Activated CD4-positive, alpha-beta T cell treated with anti-CD3 and anti-CD28 coated beads, Interleukin-2, amount 10 ng/mL, durations not matched to agents 24 days and 14 days (primary cell): ENCODE measurements around the gene HHIP. TPM values are rescaled to one million over a fixed set of nuclear protein-coding genes. Genes with fewer than 3 reads are reported as not detected.
"Not testable (repeated sequence)": the region's sequence is repeated elsewhere in the genome, so short reads cannot be mapped to it uniquely, and the experiment has no call there.

ENCODE experiments used
- DNase-seq: peaks from one replicate; pipeline ENCODE4 v3.0.0; 2022
- H3K27ac Mint-ChIP-seq: one replicate; pipeline ENCODE4 v1.8.0; 2022; ENCODE audit warnings: mild to moderate bottlenecking, mixed read lengths
- H3K27me3 Mint-ChIP-seq: one replicate; pipeline ENCODE4 v1.8.0; 2022; ENCODE audit warnings: mixed read lengths
- H3K36me3 Mint-ChIP-seq: one replicate; pipeline ENCODE4 v1.8.0; 2022; ENCODE audit warnings: low read depth, mild to moderate bottlenecking, mixed read lengths
- H3K4me1 Mint-ChIP-seq: one replicate; pipeline ENCODE4 v1.8.0; 2021; ENCODE audit warnings: mixed read lengths
- H3K4me3 Mint-ChIP-seq: one replicate; pipeline ENCODE4 v1.8.0; 2022; ENCODE audit warnings: mild to moderate bottlenecking, moderate library complexity, mixed read lengths
- H3K9me3 Mint-ChIP-seq: one replicate; pipeline ENCODE4 v1.8.0; 2021; ENCODE audit warnings: mixed read lengths
- intact Hi-C: fragments of 100-400 bp; cut with micrococcal nuclease; formaldehyde crosslinking; loops from one replicate; pipeline ENCODE4 v1.15.1; 2023
- total RNA-seq: library from RNA; stranded (reverse); gene quantifications from 2 replicates; pipeline ENCODE4 v1.2.3, GENCODE V29; 2022

The HHIP gene
- total RNA-seq, 1 donor from 2014 or later, result not detected

GRCh38 chr4:144782345-144782744, 136.4 kb downstream of the HHIP start:
- no peaks in the 10 kb centered on the region for H3K9me3 Mint-ChIP-seq
- DNase-seq, result no peak
- intact Hi-C loops, result no loop called here
- no peak overlapping the region for H3K27ac Mint-ChIP-seq
- H3K4me3 Mint-ChIP-seq, result no peak overlapping the region
- peaks cover 2% of the 10 kb centered on the region for H3K27me3 Mint-ChIP-seq
- no peaks in the 10 kb centered on the region for H3K36me3 Mint-ChIP-seq
- no peaks in the 10 kb centered on the region for H3K4me1 Mint-ChIP-seq

GRCh38 chr4:144785961-144786360, 140.0 kb downstream of the HHIP start:
- H3K4me1 Mint-ChIP-seq, result no peaks in the 10 kb centered on the region
- H3K27ac Mint-ChIP-seq, result no peak overlapping the region
- no peak overlapping the region for H3K4me3 Mint-ChIP-seq
- H3K9me3 Mint-ChIP-seq, result no peaks in the 10 kb centered on the region
- peaks cover 4% of the 10 kb centered on the region for H3K27me3 Mint-ChIP-seq
- intact Hi-C loops, result loop anchor here (5.0 kb wide), 1 partner anchor 276 kb away; no protein-coding TSS in a partner anchor
- DNase-seq, result no peak
- H3K36me3 Mint-ChIP-seq, result no peaks in the 10 kb centered on the region

- intact Hi-C loops, result loop anchor here (1.0 to 5.0 kb wide), 2 partner anchors 275 to 613 kb away; no protein-coding TSS in a partner anchor
- no peaks in the 10 kb centered on the region for H3K4me1 Mint-ChIP-seq
- peaks cover 4% of the 10 kb centered on the region for H3K27me3 Mint-ChIP-seq
- H3K4me3 Mint-ChIP-seq, result no peak overlapping the region
- H3K9me3 Mint-ChIP-seq, result no peaks in the 10 kb centered on the region
- DNase-seq, result no peak
- no peaks in the 10 kb centered on the region for H3K36me3 Mint-ChIP-seq
- H3K27ac Mint-ChIP-seq, result no peak overlapping the region
Measured at GRCh38 chr4:144787365-144788258, 141.7 kb downstream of the HHIP start.

GRCh38 chr4:144788469-144788868, 142.5 kb downstream of the HHIP start:
- no peaks in the 10 kb centered on the region for H3K9me3 Mint-ChIP-seq
- H3K4me3 Mint-ChIP-seq, result no peak overlapping the region
- peaks cover 4% of the 10 kb centered on the region for H3K27me3 Mint-ChIP-seq
- DNase-seq, result no peak
- intact Hi-C loops, result loop anchor here (5.0 kb wide), 1 partner anchor 274 kb away; no protein-coding TSS in a partner anchor
- no peaks in the 10 kb centered on the region for H3K36me3 Mint-ChIP-seq
- no peak overlapping the region for H3K27ac Mint-ChIP-seq
- H3K4me1 Mint-ChIP-seq, result no peaks in the 10 kb centered on the region

DNA sequence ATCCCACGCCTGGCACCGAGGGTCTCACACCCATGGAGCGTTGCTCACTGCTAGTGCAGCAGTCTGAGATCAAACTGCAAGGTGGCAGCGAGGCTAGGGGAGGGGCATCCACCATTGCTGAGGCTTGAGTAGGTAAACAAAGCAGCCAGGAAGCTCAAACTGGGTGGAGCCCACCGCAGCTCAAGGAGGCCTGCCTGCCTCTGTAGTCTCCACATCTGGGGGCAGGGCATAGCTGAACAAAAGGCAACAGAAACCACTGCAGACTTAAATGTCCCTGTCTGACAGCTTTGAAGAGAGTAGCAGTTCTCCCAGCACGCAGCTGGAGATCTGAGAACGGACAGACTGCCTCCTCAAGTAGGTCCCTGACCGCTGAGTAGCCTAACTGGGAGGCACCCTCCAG, 146.0 kb downstream of the HHIP start:
- DNase-seq, H3K4me3 Mint-ChIP-seq, H3K4me1 Mint-ChIP-seq, H3K36me3 Mint-ChIP-seq, intact Hi-C loops, H3K27me3 Mint-ChIP-seq, H3K9me3 Mint-ChIP-seq, H3K27ac Mint-ChIP-seq: not testable (repeated sequence)
